Chondrocyte (in vitro differentiated cells): ENCODE data around the gene ARPC5. TPM values are rescaled to one million over a fixed set of nuclear protein-coding genes. Genes with fewer than 3 reads are reported as not detected.

ENCODE experiments used
- DNase-seq: peaks from one replicate; pipeline ENCODE4 v3.0.0; 2021; ENCODE audit warnings: mixed read lengths, low spot score
- H3K27ac Mint-ChIP-seq: one replicate; pipeline ENCODE4 v1.8.0; 2021; ENCODE audit warnings: mild to moderate bottlenecking, moderate library complexity, mixed read lengths; ENCODE audit not compliant: unreplicated experiment
- H3K27me3 Mint-ChIP-seq: 2 replicates; pipeline ENCODE4 v1.8.0; 2021; ENCODE audit warnings: low read depth, mixed read lengths
- H3K36me3 Mint-ChIP-seq: 2 replicates; pipeline ENCODE4 v1.8.0; 2021; ENCODE audit warnings: low read depth, mixed read lengths
- H3K4me1 Mint-ChIP-seq: 2 replicates; pipeline ENCODE4 v1.8.0; 2021; ENCODE audit warnings: low read depth, mild to moderate bottlenecking, mixed read lengths
- H3K4me3 Mint-ChIP-seq: one replicate; pipeline ENCODE4 v1.8.0; 2021; ENCODE audit warnings: mild to moderate bottlenecking, moderate library complexity, mixed read lengths; ENCODE audit not compliant: unreplicated experiment
- H3K9me3 Mint-ChIP-seq: 2 replicates; pipeline ENCODE4 v1.8.0; 2021; ENCODE audit warnings: low read depth, mixed read lengths
- total RNA-seq: library from RNA; stranded (reverse); gene quantifications from 3 replicates; pipeline ENCODE4 v1.2.1, GENCODE V29; 2021
- TF ChIP-seq, protein P1 (sequence below): fragments of 200-600 bp; sonication (generic); IDR thresholded peaks from 2 replicates; pipeline ENCODE4 v1.5.0; 2021; ENCODE audit warnings: antibody characterized with exemption, mild to moderate bottlenecking, moderate library complexity

The ARPC5 gene
- total RNA-seq, 1 donor from 2014 or later: 192 TPM

DNA sequence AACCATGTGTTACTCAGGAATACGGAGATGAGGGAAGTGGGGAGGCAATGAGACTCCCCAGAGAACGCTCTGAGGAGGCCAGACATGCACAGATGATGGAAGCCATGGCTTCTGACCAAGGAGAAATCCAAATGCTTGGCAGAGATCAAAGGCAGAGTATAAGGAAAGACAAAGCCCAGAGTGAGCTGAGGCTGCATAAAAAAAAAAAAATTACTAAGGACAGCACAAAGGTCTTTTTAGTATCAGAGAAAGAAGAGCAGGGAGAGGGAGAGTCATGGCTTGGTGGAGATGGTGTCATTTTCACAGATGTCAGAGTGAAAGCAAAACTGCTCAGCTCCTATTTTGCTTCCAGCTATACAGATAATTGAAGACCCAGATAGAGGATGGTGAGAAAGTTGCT is 37.2 kb downstream of the ARPC5 start:
- TF ChIP-seq, protein P1, sequence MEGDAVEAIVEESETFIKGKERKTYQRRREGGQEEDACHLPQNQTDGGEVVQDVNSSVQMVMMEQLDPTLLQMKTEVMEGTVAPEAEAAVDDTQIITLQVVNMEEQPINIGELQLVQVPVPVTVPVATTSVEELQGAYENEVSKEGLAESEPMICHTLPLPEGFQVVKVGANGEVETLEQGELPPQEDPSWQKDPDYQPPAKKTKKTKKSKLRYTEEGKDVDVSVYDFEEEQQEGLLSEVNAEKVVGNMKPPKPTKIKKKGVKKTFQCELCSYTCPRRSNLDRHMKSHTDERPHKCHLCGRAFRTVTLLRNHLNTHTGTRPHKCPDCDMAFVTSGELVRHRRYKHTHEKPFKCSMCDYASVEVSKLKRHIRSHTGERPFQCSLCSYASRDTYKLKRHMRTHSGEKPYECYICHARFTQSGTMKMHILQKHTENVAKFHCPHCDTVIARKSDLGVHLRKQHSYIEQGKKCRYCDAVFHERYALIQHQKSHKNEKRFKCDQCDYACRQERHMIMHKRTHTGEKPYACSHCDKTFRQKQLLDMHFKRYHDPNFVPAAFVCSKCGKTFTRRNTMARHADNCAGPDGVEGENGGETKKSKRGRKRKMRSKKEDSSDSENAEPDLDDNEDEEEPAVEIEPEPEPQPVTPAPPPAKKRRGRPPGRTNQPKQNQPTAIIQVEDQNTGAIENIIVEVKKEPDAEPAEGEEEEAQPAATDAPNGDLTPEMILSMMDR: no peak
- no peak for DNase-seq
- Mint-ChIP-seq H3K4me3 (no peak overlapping the region), H3K27ac (no peak overlapping the region), H3K4me1 (peaks cover 18% of the 10 kb centered on the region), H3K27me3 (no peaks in the 10 kb centered on the region), H3K36me3 (no peaks in the 10 kb centered on the region), H3K9me3 (no peaks in the 10 kb centered on the region)

GRCh38 chr1:183597656-183598347 is 37.8 kb downstream of the ARPC5 start:
- H3K4me3 Mint-ChIP-seq: no peak overlapping the region
- H3K4me1 Mint-ChIP-seq: peaks cover 17% of the 10 kb centered on the region
- H3K27ac Mint-ChIP-seq: no peak overlapping the region
- DNase-seq: no peak
- H3K27me3 Mint-ChIP-seq: no peaks in the 10 kb centered on the region
- TF ChIP-seq, protein P1: no peak
- H3K36me3 Mint-ChIP-seq: no peaks in the 10 kb centered on the region
- H3K9me3 Mint-ChIP-seq: no peaks in the 10 kb centered on the region

DNA sequence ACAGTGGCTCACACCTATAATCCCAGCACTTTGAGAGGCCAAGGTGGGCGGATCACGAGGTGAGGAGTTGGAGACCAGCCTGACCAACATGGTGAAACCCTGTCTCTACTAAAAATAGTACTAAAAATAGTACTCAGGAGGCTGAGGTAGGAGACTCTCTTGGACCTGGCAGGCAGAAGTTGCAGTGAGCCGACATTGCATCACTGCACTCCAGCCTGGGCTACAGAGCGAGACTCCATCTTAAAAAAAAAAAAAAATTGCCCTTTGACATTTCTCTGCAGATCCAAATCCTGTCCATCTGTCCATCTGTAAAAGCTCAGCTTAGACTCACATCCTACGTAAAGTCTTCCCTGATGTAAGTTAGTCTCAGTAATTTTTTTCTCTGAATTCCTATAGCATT is 39.1 kb downstream of the ARPC5 start:
- H3K9me3 Mint-ChIP-seq: no peaks in the 10 kb centered on the region
- H3K27me3 Mint-ChIP-seq: no peaks in the 10 kb centered on the region
- H3K4me3 Mint-ChIP-seq: no peak overlapping the region
- TF ChIP-seq, protein P1: no peak
- H3K36me3 Mint-ChIP-seq: no peaks in the 10 kb centered on the region
- H3K4me1 Mint-ChIP-seq: peaks cover 17% of the 10 kb centered on the region
- H3K27ac Mint-ChIP-seq: no peak overlapping the region
- DNase-seq: no peak

- Mint-ChIP-seq H3K27ac (no peak overlapping the region), H3K4me3 (no peak overlapping the region), H3K9me3 (no peaks in the 10 kb centered on the region), H3K36me3 (no peaks in the 10 kb centered on the region), H3K4me1 (peaks cover 14% of the 10 kb centered on the region), H3K27me3 (no peaks in the 10 kb centered on the region)
- DNase-seq: no peak
- TF ChIP-seq, protein P1: no peak
Measured at GRCh38 chr1:183595537-183595936, 40.0 kb downstream of the ARPC5 start.

- H3K9me3 Mint-ChIP-seq: no peaks in the 10 kb centered on the region
- no peak overlapping the region for H3K27ac Mint-ChIP-seq
Measured at GRCh38 chr1:183593356-183593755, 42.2 kb downstream of the ARPC5 start.

More at GRCh38 chr1:183593356-183593755, 42.2 kb downstream of the ARPC5 start:
- no peaks in the 10 kb centered on the region for H3K27me3 Mint-ChIP-seq
- H3K36me3 Mint-ChIP-seq: no peaks in the 10 kb centered on the region
- TF ChIP-seq, protein P1: no peak
- DNase-seq: no peak
- H3K4me1 Mint-ChIP-seq: peaks cover 8% of the 10 kb centered on the region
- no peak overlapping the region for H3K4me3 Mint-ChIP-seq
